Measurements from ENCODE around the gene NUP153. TPM values are rescaled to one million over a fixed set of nuclear protein-coding genes. Genes with fewer than 3 reads are reported as not detected.

NUP153 gene
- 28.8 and 30.8 TPM in 2 replicates for total RNA-seq

DNA sequence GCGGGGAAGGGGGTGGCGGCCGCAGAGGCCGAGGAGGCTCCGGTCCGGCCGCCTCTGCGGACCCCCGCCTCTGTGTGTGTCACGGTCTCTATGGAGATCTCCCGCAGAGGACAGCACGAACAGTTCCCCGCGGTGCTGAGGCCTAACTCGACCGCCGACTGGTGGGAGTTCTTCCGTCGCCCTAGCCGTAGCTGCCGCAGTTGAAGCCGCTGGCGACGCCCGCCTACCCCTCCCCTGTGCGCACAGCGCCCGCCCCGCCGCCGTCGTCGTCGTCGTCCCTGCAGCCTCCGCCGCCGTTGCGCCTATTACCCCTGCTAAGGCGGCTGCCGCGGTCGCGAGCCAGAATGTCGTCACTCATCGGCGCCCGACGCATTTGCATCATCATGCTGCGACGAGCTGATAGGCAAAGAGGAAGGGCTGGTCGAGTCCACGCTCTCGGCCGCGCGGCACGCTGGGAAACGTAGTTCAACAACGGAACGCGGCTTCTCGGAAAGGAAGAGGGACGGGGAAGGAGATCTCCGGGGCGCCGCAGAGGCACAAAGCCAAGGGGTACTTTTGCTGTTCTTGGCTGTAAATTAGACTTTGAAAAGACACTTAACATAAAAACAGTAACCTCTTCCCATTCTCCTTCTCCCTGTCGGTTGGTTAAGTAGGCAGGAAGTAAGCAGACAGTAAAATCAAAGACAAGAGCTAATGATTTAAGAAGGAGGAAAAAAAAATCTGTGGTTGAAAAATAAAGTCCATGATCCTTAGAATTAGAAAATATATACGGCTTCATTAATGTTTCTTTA is at the start of gene NUP153:
TSS of gene NUP153 (minus strand) at position 346 of the 791 bp plus-strand sequence. CDS start 538 bp downstream, outside the sequence.

DNA sequence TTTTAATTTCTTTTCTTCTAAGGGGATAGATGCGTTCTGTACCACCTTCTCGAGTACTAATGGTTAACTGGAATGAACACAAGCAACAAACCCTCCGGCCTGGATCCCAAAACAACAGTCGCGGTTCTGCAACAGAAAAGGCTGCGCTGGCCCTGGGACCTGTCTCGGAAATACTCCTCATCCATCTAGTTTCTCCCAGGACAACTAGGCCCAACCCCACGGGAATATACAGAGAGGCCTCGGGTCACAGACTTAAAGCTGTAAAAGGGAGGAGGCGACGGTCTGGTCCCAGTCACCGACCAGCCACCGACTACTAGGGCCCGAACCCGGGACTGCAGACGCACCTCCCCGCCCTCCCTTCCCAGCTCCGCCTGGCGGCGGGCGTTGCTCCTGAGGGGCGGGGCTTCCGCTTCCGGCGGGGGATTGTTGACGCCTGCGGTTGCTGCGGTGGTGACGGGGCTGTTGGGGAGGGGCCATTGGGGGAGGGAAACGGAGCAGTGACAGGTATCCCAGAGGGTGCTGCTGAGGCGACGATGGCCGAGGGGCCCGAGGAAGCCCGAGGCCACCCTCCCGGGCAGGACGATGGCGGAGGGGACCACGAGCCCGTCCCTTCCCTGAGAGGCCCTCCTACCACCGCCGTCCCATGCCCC is 106.7 kb downstream of the NUP153 start, which contains the start of gene FAM8A1:
TSS of gene FAM8A1 (plus strand) at position 426 of the 650 bp plus-strand sequence. CDS start at position 534, 108 bp downstream.

Other genes starting within 250 kb of the NUP153 start
- 9.5 and 9.6 TPM in 2 replicates for gene FAM8A1, start 106.6 kb downstream of the NUP153 start, total RNA-seq